Measurements from ENCODE around the gene DCAF6. TPM values are rescaled to one million over a fixed set of nuclear protein-coding genes. Genes with fewer than 3 reads are reported as not detected.

The DCAF6 gene
- total and polyA plus RNA-seq, 7 experiments from 2014 or later: 8.4 to 32.7 (median 27.9) TPM

GRCh38 chr1:167900907-167901306, 35.6 kb upstream of the DCAF6 start:
- no peaks in the 10 kb centered on the region for H3K4me1 Mint-ChIP-seq
- intact Hi-C loops (cut with micrococcal nuclease): no loop called here
- Histone ChIP-seq H3K4me1 (ENCODE audit: control insufficient read depth in 2 of 2, insufficient read depth in 2 of 2, low read length in 2 of 2) (no peaks in the 10 kb centered on the region), H3K27me3 (ENCODE audit: control insufficient read depth in 2 of 2, insufficient read depth in 2 of 2, low read length in 2 of 2) (no peaks in the 10 kb centered on the region), H3K27ac (ENCODE audit: low read depth, low read length) (no peak overlapping the region), H3K9me3 (ENCODE audit: control insufficient read depth in 2 of 3, low read length in 3 of 3) (no peaks in the 10 kb centered on the region), H3K4me3 (ENCODE audit: low read length) (no peak overlapping the region), H3K36me3 (ENCODE audit: control insufficient read depth in 2 of 3, insufficient read depth in 3 of 3, low read length in 3 of 3) (no peaks in the 10 kb centered on the region)
- H3K9me3 Mint-ChIP-seq: peaks cover 0 to 1% (median 0%) of the 10 kb centered on the region in 11 donors
- H3K4me3 Mint-ChIP-seq: no peak overlapping the region
- ChIA-PET CTCF (no interaction called here), POLR2A (no interaction called here)
- H3K36me3 Mint-ChIP-seq: peaks cover 0 to 3% (median 0%) of the 10 kb centered on the region in 5 donors
- peaks cover 0 to 7% (median 0%) of the 10 kb centered on the region in 5 donors for H3K27me3 Mint-ChIP-seq
- ATAC-seq: no peak
- no peak overlapping the region for H3K27ac Mint-ChIP-seq
- DNase-seq: no peak

GRCh38 chr1:167904652-167905130, 31.8 kb upstream of the DCAF6 start:
- Mint-ChIP-seq H3K36me3 (peaks cover 0 to 2% (median 0%) of the 10 kb centered on the region in 5 donors), H3K27me3 (peaks cover 3 to 12% (median 7%) of the 10 kb centered on the region in 5 donors), H3K27ac (no peak overlapping the region), H3K9me3 (peaks cover 0 to 16% (median 5%) of the 10 kb centered on the region in 11 donors), H3K4me3 (no peak overlapping the region), H3K4me1 (no peaks in the 10 kb centered on the region)
- POLR2A ChIA-PET: interaction anchor here (2.1 kb wide), 1 partner anchor 10 kb away, joined by 4 read pairs; the partner anchor contains the start of gene ADCY10
- intact Hi-C loops (cut with micrococcal nuclease): no loop called here
- Histone ChIP-seq H3K9me3 (ENCODE audit: control insufficient read depth in 2 of 3, low read length in 3 of 3) (peaks cover 0 to 3% (median 0%) of the 10 kb centered on the region in 3 experiments), H3K4me1 (ENCODE audit: control insufficient read depth in 2 of 2, insufficient read depth in 2 of 2, low read length in 2 of 2) (no peaks in the 10 kb centered on the region), H3K27me3 (ENCODE audit: control insufficient read depth in 2 of 2, insufficient read depth in 2 of 2, low read length in 2 of 2) (no peaks in the 10 kb centered on the region), H3K4me3 (ENCODE audit: low read length) (no peak overlapping the region), H3K27ac (ENCODE audit: low read depth, low read length) (no peak overlapping the region), H3K36me3 (ENCODE audit: control insufficient read depth in 2 of 3, insufficient read depth in 3 of 3, low read length in 3 of 3) (no peaks in the 10 kb centered on the region)
- DNase-seq (no peak), ATAC-seq (no peak)
- CTCF ChIA-PET: no interaction called here

- H3K4me3 Mint-ChIP-seq: no peak overlapping the region
- peaks cover 0 to 21% (median 9%) of the 10 kb centered on the region in 11 donors for H3K9me3 Mint-ChIP-seq
- H3K27ac Mint-ChIP-seq: no peak overlapping the region
- intact Hi-C loops (cut with micrococcal nuclease): no loop called here
- H3K27me3 ChIP-seq (ENCODE audit: control insufficient read depth in 2 of 2, insufficient read depth in 2 of 2, low read length in 2 of 2): no peaks in the 10 kb centered on the region
- no peaks in the 10 kb centered on the region for H3K36me3 ChIP-seq (ENCODE audit: control insufficient read depth in 2 of 3, insufficient read depth in 3 of 3, low read length in 3 of 3)
- CTCF ChIA-PET: no interaction called here
- no peaks in the 10 kb centered on the region for H3K4me1 Mint-ChIP-seq
- DNase-seq (no peak), ATAC-seq (no peak)
- H3K4me3 ChIP-seq (ENCODE audit: low read length): no peak overlapping the region
- no peaks in the 10 kb centered on the region for H3K4me1 ChIP-seq (ENCODE audit: control insufficient read depth in 2 of 2, insufficient read depth in 2 of 2, low read length in 2 of 2)
- H3K27me3 Mint-ChIP-seq: peaks cover 3 to 15% (median 9%) of the 10 kb centered on the region in 5 donors
- no peak overlapping the region for H3K27ac ChIP-seq (ENCODE audit: low read depth, low read length)
- H3K36me3 Mint-ChIP-seq: peaks cover 0 to 4% (median 0%) of the 10 kb centered on the region in 5 donors
- peaks cover 0 to 6% (median 0%) of the 10 kb centered on the region in 3 experiments for H3K9me3 ChIP-seq (ENCODE audit: control insufficient read depth in 2 of 3, low read length in 3 of 3)
- POLR2A ChIA-PET: interaction anchor here (2.1 kb wide), 1 partner anchor 9 kb away, joined by 4 read pairs; the partner anchor contains the start of gene ADCY10
Observed at GRCh38 chr1:167905182-167905581, 31.3 kb upstream of the DCAF6 start.

GRCh38 chr1:167905671-167906070, 30.8 kb upstream of the DCAF6 start:
- no peak overlapping the region for H3K27ac ChIP-seq (ENCODE audit: low read depth, low read length)
- H3K36me3 ChIP-seq (ENCODE audit: control insufficient read depth in 2 of 3, insufficient read depth in 3 of 3, low read length in 3 of 3): no peaks in the 10 kb centered on the region
- H3K4me3 ChIP-seq (ENCODE audit: low read length): no peak overlapping the region
- CTCF ChIA-PET: no interaction called here
- Mint-ChIP-seq H3K27me3 (peaks cover 3 to 17% (median 11%) of the 10 kb centered on the region in 5 donors), H3K36me3 (peaks cover 0 to 6% (median 0%) of the 10 kb centered on the region in 5 donors), H3K9me3 (peaks cover 0 to 25% (median 12%) of the 10 kb centered on the region in 11 donors), H3K4me1 (no peaks in the 10 kb centered on the region), H3K27ac (no peak overlapping the region), H3K4me3 (no peak overlapping the region)
- no peaks in the 10 kb centered on the region for H3K27me3 ChIP-seq (ENCODE audit: control insufficient read depth in 2 of 2, insufficient read depth in 2 of 2, low read length in 2 of 2)
- ATAC-seq (no peak), DNase-seq (no peak)
- H3K4me1 ChIP-seq (ENCODE audit: control insufficient read depth in 2 of 2, insufficient read depth in 2 of 2, low read length in 2 of 2): no peaks in the 10 kb centered on the region
- peaks cover 0 to 6% (median 0%) of the 10 kb centered on the region in 3 experiments for H3K9me3 ChIP-seq (ENCODE audit: control insufficient read depth in 2 of 3, low read length in 3 of 3)
- POLR2A ChIA-PET: no interaction called here
- intact Hi-C loops (cut with micrococcal nuclease): no loop called here

- POLR2A ChIA-PET: no interaction called here
- Mint-ChIP-seq H3K4me1 (no peaks in the 10 kb centered on the region), H3K9me3 (peaks cover 0 to 25% (median 12%) of the 10 kb centered on the region in 11 donors), H3K4me3 (no peak overlapping the region), H3K36me3 (peaks cover 0 to 7% (median 6%) of the 10 kb centered on the region in 5 donors), H3K27me3 (peaks cover 3 to 17% (median 11%) of the 10 kb centered on the region in 5 donors), H3K27ac (no peak overlapping the region)
- DNase-seq (no peak), ATAC-seq (no peak)
- Histone ChIP-seq H3K36me3 (ENCODE audit: control insufficient read depth in 2 of 3, insufficient read depth in 3 of 3, low read length in 3 of 3) (no peaks in the 10 kb centered on the region), H3K4me1 (ENCODE audit: control insufficient read depth in 2 of 2, insufficient read depth in 2 of 2, low read length in 2 of 2) (no peaks in the 10 kb centered on the region), H3K9me3 (ENCODE audit: control insufficient read depth in 2 of 3, low read length in 3 of 3) (peaks cover 0 to 6% (median 0%) of the 10 kb centered on the region in 3 experiments), H3K4me3 (ENCODE audit: low read length) (no peak overlapping the region), H3K27ac (ENCODE audit: low read depth, low read length) (no peak overlapping the region), H3K27me3 (ENCODE audit: control insufficient read depth in 2 of 2, insufficient read depth in 2 of 2, low read length in 2 of 2) (no peaks in the 10 kb centered on the region)
- CTCF ChIA-PET: no interaction called here
- intact Hi-C loops (cut with micrococcal nuclease): no loop called here
Observed at GRCh38 chr1:167909691-167910180, 26.7 kb upstream of the DCAF6 start.

- peaks cover 3 to 17% (median 8%) of the 10 kb centered on the region in 5 donors for H3K27me3 Mint-ChIP-seq
- H3K4me1 Mint-ChIP-seq: peaks cover 0 to 2% (median 0%) of the 10 kb centered on the region in 7 donors
- H3K27ac Mint-ChIP-seq: no peak overlapping the region
- Histone ChIP-seq H3K4me1 (ENCODE audit: control insufficient read depth in 2 of 2, insufficient read depth in 2 of 2, low read length in 2 of 2) (no peaks in the 10 kb centered on the region), H3K4me3 (ENCODE audit: low read length) (no peak overlapping the region), H3K36me3 (ENCODE audit: control insufficient read depth in 2 of 3, insufficient read depth in 3 of 3, low read length in 3 of 3) (no peaks in the 10 kb centered on the region), H3K9me3 (ENCODE audit: control insufficient read depth in 2 of 3, low read length in 3 of 3) (peaks cover 0 to 6% (median 0%) of the 10 kb centered on the region in 3 experiments), H3K27ac (ENCODE audit: low read depth, low read length) (no peak overlapping the region), H3K27me3 (ENCODE audit: control insufficient read depth in 2 of 2, insufficient read depth in 2 of 2, low read length in 2 of 2) (no peaks in the 10 kb centered on the region)
- CTCF ChIA-PET: no interaction called here
- ATAC-seq: no peak
- H3K9me3 Mint-ChIP-seq: peaks cover 0 to 25% (median 12%) of the 10 kb centered on the region in 11 donors
- POLR2A ChIA-PET: no interaction called here
- H3K4me3 Mint-ChIP-seq: peak overlapping the region in 1 of 10 donors; percentile 38
- H3K36me3 Mint-ChIP-seq: peaks cover 0 to 9% (median 6%) of the 10 kb centered on the region in 5 donors
- intact Hi-C loops (cut with micrococcal nuclease): no loop called here
- DNase-seq: no peak
Observed at GRCh38 chr1:167910530-167910929, 26.0 kb upstream of the DCAF6 start.

GRCh38 chr1:167911413-167911812, 25.1 kb upstream of the DCAF6 start:
- Histone ChIP-seq H3K36me3 (ENCODE audit: control insufficient read depth in 2 of 3, insufficient read depth in 3 of 3, low read length in 3 of 3) (no peaks in the 10 kb centered on the region), H3K27ac (ENCODE audit: low read depth, low read length) (no peak overlapping the region), H3K9me3 (ENCODE audit: control insufficient read depth in 2 of 3, low read length in 3 of 3) (peaks cover 0 to 6% (median 0%) of the 10 kb centered on the region in 3 experiments), H3K27me3 (ENCODE audit: control insufficient read depth in 2 of 2, insufficient read depth in 2 of 2, low read length in 2 of 2) (no peaks in the 10 kb centered on the region), H3K4me3 (ENCODE audit: low read length) (no peak overlapping the region), H3K4me1 (ENCODE audit: control insufficient read depth in 2 of 2, insufficient read depth in 2 of 2, low read length in 2 of 2) (no peaks in the 10 kb centered on the region)
- ATAC-seq: no peak
- ChIA-PET CTCF (interaction anchor here (0.6 kb wide), 1 partner anchor 104 kb away, joined by 3 read pairs; no protein-coding TSS in a partner anchor), POLR2A (no interaction called here)
- Mint-ChIP-seq H3K27ac (no peak overlapping the region), H3K9me3 (peaks cover 0 to 25% (median 12%) of the 10 kb centered on the region in 11 donors), H3K4me3 (no peak overlapping the region), H3K27me3 (peaks cover 3 to 17% (median 4%) of the 10 kb centered on the region in 5 donors), H3K4me1 (peaks cover 0 to 6% (median 0%) of the 10 kb centered on the region in 7 donors), H3K36me3 (peaks cover 0 to 12% (median 7%) of the 10 kb centered on the region in 5 donors)
- intact Hi-C loops (cut with micrococcal nuclease): no loop called here
- DNase-seq: no peak
